Nephron progenitor cell (in vitro differentiated cells): Measurements from ENCODE around the gene EXPH5.

ENCODE experiments used
- DNase-seq: peaks from one replicate; pipeline ENCODE4 v3.0.0; 2021
- H3K27ac Mint-ChIP-seq: 2 replicates; pipeline ENCODE4 v1.8.0; 2021; ENCODE audit warnings: mild to moderate bottlenecking, moderate library complexity, mixed read lengths
- H3K27me3 Mint-ChIP-seq: 2 replicates; pipeline ENCODE4 v1.8.0; 2021; ENCODE audit warnings: mild to moderate bottlenecking, low read depth, mixed read lengths; ENCODE audit not compliant: poor library complexity
- H3K36me3 Mint-ChIP-seq: 2 replicates; pipeline ENCODE4 v1.8.0; 2021; ENCODE audit warnings: low read depth, mixed read lengths
- H3K4me1 Mint-ChIP-seq: 2 replicates; pipeline ENCODE4 v1.8.0; 2021; ENCODE audit warnings: mixed read lengths
- H3K4me3 Mint-ChIP-seq: 2 replicates; pipeline ENCODE4 v1.8.0; 2021; ENCODE audit warnings: mild to moderate bottlenecking, moderate library complexity, mixed read lengths
- H3K9me3 Mint-ChIP-seq: 2 replicates; pipeline ENCODE4 v1.8.0; 2021; ENCODE audit warnings: mild to moderate bottlenecking, moderate library complexity, mixed read lengths
- CTCF ChIP-seq: fragments of 200-600 bp; sonication (generic); IDR thresholded peaks from 2 replicates; pipeline ENCODE4 v1.5.0; 2021; ENCODE audit warnings: antibody characterized with exemption

EXPH5 gene

GRCh38 chr11:108491936-108492335 is 101.6 kb downstream of the EXPH5 start:
- peaks cover 17% of the 10 kb centered on the region for H3K4me1 Mint-ChIP-seq
- H3K27ac Mint-ChIP-seq, result no peak overlapping the region
- H3K36me3 Mint-ChIP-seq, result peaks cover 46% of the 10 kb centered on the region
- H3K27me3 Mint-ChIP-seq, result no peaks in the 10 kb centered on the region
- H3K9me3 Mint-ChIP-seq, result no peaks in the 10 kb centered on the region
- H3K4me3 Mint-ChIP-seq, result no peak overlapping the region
- no peak for DNase-seq
- TF ChIP-seq CTCF, result no peak

- Mint-ChIP-seq H3K36me3 (peaks cover 66% of the 10 kb centered on the region), H3K4me3 (no peak overlapping the region), H3K4me1 (no peaks in the 10 kb centered on the region), H3K27ac (no peak overlapping the region), H3K9me3 (no peaks in the 10 kb centered on the region), H3K27me3 (no peaks in the 10 kb centered on the region)
- no peak for DNase-seq
- TF ChIP-seq CTCF, result no peak
These were observed 106.7 kb downstream of the EXPH5 start for GRCh38 chr11:108486828-108487227.

GRCh38 chr11:108486331-108486730 is 107.2 kb downstream of the EXPH5 start:
- peaks cover 68% of the 10 kb centered on the region for H3K36me3 Mint-ChIP-seq
- no peak overlapping the region for H3K4me3 Mint-ChIP-seq
- no peaks in the 10 kb centered on the region for H3K4me1 Mint-ChIP-seq
- H3K9me3 Mint-ChIP-seq, result no peaks in the 10 kb centered on the region
- no peak for DNase-seq
- no peak overlapping the region for H3K27ac Mint-ChIP-seq
- H3K27me3 Mint-ChIP-seq, result no peaks in the 10 kb centered on the region
- TF ChIP-seq CTCF, result no peak

- no peak for TF ChIP-seq CTCF
- Mint-ChIP-seq H3K4me3 (no peak overlapping the region), H3K4me1 (no peaks in the 10 kb centered on the region), H3K27ac (no peak overlapping the region), H3K9me3 (no peaks in the 10 kb centered on the region), H3K27me3 (no peaks in the 10 kb centered on the region), H3K36me3 (peaks cover 59% of the 10 kb centered on the region)
- DNase-seq, result no peak
These were observed 110.4 kb downstream of the EXPH5 start for GRCh38 chr11:108483163-108483562.

- peaks cover 12% of the 10 kb centered on the region for H3K36me3 Mint-ChIP-seq
- DNase-seq, result no peak
- TF ChIP-seq CTCF, result no peak
- no peak overlapping the region for H3K27ac Mint-ChIP-seq
- no peaks in the 10 kb centered on the region for H3K9me3 Mint-ChIP-seq
- H3K4me1 Mint-ChIP-seq, result no peaks in the 10 kb centered on the region
- H3K27me3 Mint-ChIP-seq, result no peaks in the 10 kb centered on the region
- no peak overlapping the region for H3K4me3 Mint-ChIP-seq
These were observed 118.7 kb downstream of the EXPH5 start for GRCh38 chr11:108474664-108475463.

DNA sequence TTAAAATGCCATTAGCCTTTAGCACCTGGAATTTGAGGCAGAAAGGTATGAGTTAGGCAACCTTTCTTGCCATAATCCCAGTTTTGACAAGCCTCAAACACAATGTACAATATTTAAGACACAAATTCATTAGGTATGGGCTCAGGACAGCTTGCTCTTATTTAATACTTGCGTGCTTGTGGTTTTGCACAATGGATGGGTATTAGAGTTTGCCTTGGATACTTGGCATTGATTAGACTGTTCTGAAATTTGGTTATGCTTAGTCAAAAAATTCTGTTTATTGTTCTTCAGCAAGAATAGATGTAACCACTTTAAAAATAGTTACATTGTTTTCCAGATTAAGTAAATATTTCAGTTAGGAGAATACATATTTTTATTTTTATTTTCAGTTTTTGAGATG is 120.9 kb downstream of the EXPH5 start:
- H3K4me1 Mint-ChIP-seq, result no peaks in the 10 kb centered on the region
- no peak overlapping the region for H3K4me3 Mint-ChIP-seq
- peaks cover 7% of the 10 kb centered on the region for H3K36me3 Mint-ChIP-seq
- no peak overlapping the region for H3K27ac Mint-ChIP-seq
- no peak for DNase-seq
- no peaks in the 10 kb centered on the region for H3K9me3 Mint-ChIP-seq
- no peak for TF ChIP-seq CTCF
- peaks cover 2% of the 10 kb centered on the region for H3K27me3 Mint-ChIP-seq
